Measurements from ENCODE around the gene ZSWIM9.

DNA sequence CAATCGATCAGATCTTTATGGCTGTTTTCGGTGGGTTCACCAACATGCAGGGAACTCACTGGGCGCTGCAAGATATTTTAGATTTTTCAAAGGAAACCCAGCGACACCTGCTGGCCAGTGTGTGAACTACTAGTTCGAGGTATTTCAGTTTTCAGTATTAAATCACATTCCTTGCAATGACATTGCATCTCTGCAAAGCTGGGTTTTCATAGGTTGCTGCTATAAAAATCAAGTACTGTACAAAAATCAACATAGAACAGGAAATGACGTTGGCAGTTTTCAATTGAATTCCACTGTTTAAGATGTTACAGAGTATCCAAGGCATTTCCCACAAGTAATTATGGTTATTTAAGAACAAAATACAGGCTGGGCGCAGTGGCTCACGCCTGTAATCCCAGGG lies 17.9 kb upstream of the ZSWIM9 start:
- TF ChIP-seq, protein P1, sequence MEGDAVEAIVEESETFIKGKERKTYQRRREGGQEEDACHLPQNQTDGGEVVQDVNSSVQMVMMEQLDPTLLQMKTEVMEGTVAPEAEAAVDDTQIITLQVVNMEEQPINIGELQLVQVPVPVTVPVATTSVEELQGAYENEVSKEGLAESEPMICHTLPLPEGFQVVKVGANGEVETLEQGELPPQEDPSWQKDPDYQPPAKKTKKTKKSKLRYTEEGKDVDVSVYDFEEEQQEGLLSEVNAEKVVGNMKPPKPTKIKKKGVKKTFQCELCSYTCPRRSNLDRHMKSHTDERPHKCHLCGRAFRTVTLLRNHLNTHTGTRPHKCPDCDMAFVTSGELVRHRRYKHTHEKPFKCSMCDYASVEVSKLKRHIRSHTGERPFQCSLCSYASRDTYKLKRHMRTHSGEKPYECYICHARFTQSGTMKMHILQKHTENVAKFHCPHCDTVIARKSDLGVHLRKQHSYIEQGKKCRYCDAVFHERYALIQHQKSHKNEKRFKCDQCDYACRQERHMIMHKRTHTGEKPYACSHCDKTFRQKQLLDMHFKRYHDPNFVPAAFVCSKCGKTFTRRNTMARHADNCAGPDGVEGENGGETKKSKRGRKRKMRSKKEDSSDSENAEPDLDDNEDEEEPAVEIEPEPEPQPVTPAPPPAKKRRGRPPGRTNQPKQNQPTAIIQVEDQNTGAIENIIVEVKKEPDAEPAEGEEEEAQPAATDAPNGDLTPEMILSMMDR (IDR thresholded peaks at IDR 0.05): peak; percentile 69 to 80 (median 75)
- TF ChIP-seq POLR2A (IDR thresholded peaks at IDR 0.05) (no peak), EP300 (IDR thresholded peaks at IDR 0.05) (no peak)
